Measurements from ENCODE around the gene CDC42BPA. TPM values are rescaled to one million over a fixed set of nuclear protein-coding genes. Genes with fewer than 3 reads are reported as not detected.

Gene CDC42BPA
- polyA plus RNA-seq, 3 donors, result 0.20 to 0.45 (median 0.39) TPM

DNA sequence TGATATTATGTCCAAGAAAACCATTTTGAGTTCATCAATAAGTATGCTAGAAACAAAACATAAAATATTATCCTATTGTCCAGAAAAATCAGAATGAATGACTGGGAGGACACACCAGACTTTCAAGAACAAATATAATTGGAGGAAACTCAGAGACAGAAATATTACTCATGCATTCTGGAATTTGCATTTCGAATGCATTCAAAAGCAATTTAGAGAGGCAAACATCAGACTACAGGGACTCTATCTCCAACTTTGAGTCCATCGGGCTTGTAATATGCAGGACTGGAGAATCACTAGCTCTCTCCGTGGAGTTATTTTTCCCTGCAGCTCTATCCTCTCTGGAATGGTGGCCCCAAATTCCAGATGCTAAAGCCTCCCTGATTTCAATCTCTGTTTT is 161.8 kb downstream of the CDC42BPA start:
- H4K20me1 ChIP-seq (ENCODE audit: insufficient read depth, low read length), result no peaks in the 10 kb centered on the region
- intact Hi-C loops (cut with micrococcal nuclease), result no loop called here
- H3K4me3 ChIP-seq (replicated peaks in 1 of 3; ENCODE audit: low read depth in 2 of 3, low read length in 3 of 3), result no peak overlapping the region
- H3K9ac ChIP-seq (ENCODE audit: insufficient read depth, low read length, poor library complexity, severe bottlenecking), result no peak overlapping the region
- TF ChIP-seq, protein P1, sequence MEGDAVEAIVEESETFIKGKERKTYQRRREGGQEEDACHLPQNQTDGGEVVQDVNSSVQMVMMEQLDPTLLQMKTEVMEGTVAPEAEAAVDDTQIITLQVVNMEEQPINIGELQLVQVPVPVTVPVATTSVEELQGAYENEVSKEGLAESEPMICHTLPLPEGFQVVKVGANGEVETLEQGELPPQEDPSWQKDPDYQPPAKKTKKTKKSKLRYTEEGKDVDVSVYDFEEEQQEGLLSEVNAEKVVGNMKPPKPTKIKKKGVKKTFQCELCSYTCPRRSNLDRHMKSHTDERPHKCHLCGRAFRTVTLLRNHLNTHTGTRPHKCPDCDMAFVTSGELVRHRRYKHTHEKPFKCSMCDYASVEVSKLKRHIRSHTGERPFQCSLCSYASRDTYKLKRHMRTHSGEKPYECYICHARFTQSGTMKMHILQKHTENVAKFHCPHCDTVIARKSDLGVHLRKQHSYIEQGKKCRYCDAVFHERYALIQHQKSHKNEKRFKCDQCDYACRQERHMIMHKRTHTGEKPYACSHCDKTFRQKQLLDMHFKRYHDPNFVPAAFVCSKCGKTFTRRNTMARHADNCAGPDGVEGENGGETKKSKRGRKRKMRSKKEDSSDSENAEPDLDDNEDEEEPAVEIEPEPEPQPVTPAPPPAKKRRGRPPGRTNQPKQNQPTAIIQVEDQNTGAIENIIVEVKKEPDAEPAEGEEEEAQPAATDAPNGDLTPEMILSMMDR (IDR thresholded peaks at IDR 0.05), result no peak
- DNase-seq, result no peak
- H3K4me1 Mint-ChIP-seq, result no peaks in the 10 kb centered on the region
- no peak overlapping the region for H3K27ac ChIP-seq (ENCODE audit: low read depth in 1 of 2, low read length in 2 of 2)
- peaks cover 0 to 2% of the 10 kb centered on the region in 2 donors for H3K36me3 Mint-ChIP-seq
- peaks cover 0 to 2% (median 0%) of the 10 kb centered on the region in 3 donors for H3K27me3 Mint-ChIP-seq (ENCODE audit: low read depth in 3 of 3)
- no peaks in the 10 kb centered on the region for H3K36me3 ChIP-seq (replicated peaks in 1 of 2; ENCODE audit: control insufficient read depth in 1 of 2, insufficient read depth in 2 of 2, low read length in 2 of 2)
- no peak overlapping the region for H2AFZ ChIP-seq (ENCODE audit: insufficient read depth, low read depth, low read length, poor library complexity, severe bottlenecking)
- no peaks in the 10 kb centered on the region for H3K27me3 ChIP-seq (ENCODE audit: control insufficient read depth in 2 of 2, insufficient read depth in 2 of 2, low read length in 2 of 2)
- peaks cover 0 to under 1% (median 0%) of the 10 kb centered on the region in 7 donors for H3K9me3 Mint-ChIP-seq
- no peak overlapping the region for H3K4me2 ChIP-seq (replicated peaks; ENCODE audit: extremely low read depth, low read length, poor library complexity, severe bottlenecking)
- WGBS (ENCODE audit: insufficient coverage), result 100% methylated on average over 1 of the region's 3 CpGs
- H3K4me3 Mint-ChIP-seq, result no peak overlapping the region
- H3K4me1 ChIP-seq (ENCODE audit: control insufficient read depth in 1 of 2, insufficient read depth in 2 of 2, low read length in 2 of 2), result no peaks in the 10 kb centered on the region
- no peak overlapping the region for H3K27ac Mint-ChIP-seq
- H3K9me3 ChIP-seq (replicated peaks in 1 of 2; ENCODE audit: control insufficient read depth in 1 of 2, insufficient read depth in 1 of 2, low read length in 2 of 2), result no peaks in the 10 kb centered on the region
- H3K79me2 ChIP-seq (ENCODE audit: insufficient read depth, low read length), result no peaks in the 10 kb centered on the region

DNA sequence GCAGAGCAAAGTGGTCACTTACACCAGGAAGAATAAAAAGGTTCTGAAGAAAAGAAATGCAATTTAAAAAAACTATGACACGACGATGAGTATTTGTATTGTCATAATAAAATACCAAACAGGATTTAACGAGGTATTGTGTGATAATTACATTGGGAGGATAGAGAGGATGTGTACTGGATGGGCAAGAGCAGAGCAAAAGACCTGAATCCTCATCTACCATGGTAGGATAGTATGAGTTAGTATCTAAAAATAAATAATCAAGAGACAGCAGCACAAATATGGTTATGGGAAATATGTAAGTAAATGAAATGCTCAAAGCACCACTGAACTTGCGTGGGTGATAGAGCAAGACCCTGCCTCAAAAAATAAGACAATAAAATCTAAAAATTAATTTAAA is 162.6 kb downstream of the CDC42BPA start:
- Mint-ChIP-seq H3K36me3 (peaks cover 0 to 2% of the 10 kb centered on the region in 2 donors), H3K9me3 (peaks cover 0 to 3% (median 0%) of the 10 kb centered on the region in 7 donors), H3K4me1 (no peaks in the 10 kb centered on the region), H3K4me3 (no peak overlapping the region), H3K27ac (no peak overlapping the region), H3K27me3 (ENCODE audit: low read depth in 3 of 3) (peaks cover 0 to 2% (median 0%) of the 10 kb centered on the region in 3 donors)
- no peak for DNase-seq
- no peak overlapping the region for H2AFZ ChIP-seq (ENCODE audit: insufficient read depth, low read depth, low read length, poor library complexity, severe bottlenecking)
- TF ChIP-seq, protein P1 (IDR thresholded peaks at IDR 0.05), result no peak
- H3K9me3 ChIP-seq (replicated peaks in 1 of 2; ENCODE audit: control insufficient read depth in 1 of 2, insufficient read depth in 1 of 2, low read length in 2 of 2), result no peaks in the 10 kb centered on the region
- H4K20me1 ChIP-seq (ENCODE audit: insufficient read depth, low read length), result no peaks in the 10 kb centered on the region
- no peak overlapping the region for H3K9ac ChIP-seq (ENCODE audit: insufficient read depth, low read length, poor library complexity, severe bottlenecking)
- no peak overlapping the region for H3K27ac ChIP-seq (ENCODE audit: low read depth in 1 of 2, low read length in 2 of 2)
- H3K27me3 ChIP-seq (ENCODE audit: control insufficient read depth in 2 of 2, insufficient read depth in 2 of 2, low read length in 2 of 2), result no peaks in the 10 kb centered on the region
- no CpG with 5 or more reads among the region's 4 CpGs for WGBS (ENCODE audit: insufficient coverage)
- no peak overlapping the region for H3K4me2 ChIP-seq (replicated peaks; ENCODE audit: extremely low read depth, low read length, poor library complexity, severe bottlenecking)
- intact Hi-C loops (cut with micrococcal nuclease), result no loop called here
- no peak overlapping the region for H3K4me3 ChIP-seq (replicated peaks in 1 of 3; ENCODE audit: low read depth in 2 of 3, low read length in 3 of 3)
- H3K36me3 ChIP-seq (replicated peaks in 1 of 2; ENCODE audit: control insufficient read depth in 1 of 2, insufficient read depth in 2 of 2, low read length in 2 of 2), result no peaks in the 10 kb centered on the region
- H3K79me2 ChIP-seq (ENCODE audit: insufficient read depth, low read length), result no peaks in the 10 kb centered on the region
- H3K4me1 ChIP-seq (ENCODE audit: control insufficient read depth in 1 of 2, insufficient read depth in 2 of 2, low read length in 2 of 2), result no peaks in the 10 kb centered on the region
